HepG2 (cell line): ENCODE measurements around the gene HEXD. TPM values are rescaled to one million over a fixed set of nuclear protein-coding genes. Genes with fewer than 3 reads are reported as not detected.
A peak's percentile ranks its signal among the peaks of the same experiment; 100 is the strongest.

Experiments
- AKAP8 ChIP-seq: sonication (generic); formaldehyde crosslinking; IDR thresholded peaks from 2 replicates; pipeline ENCODE4 v1.5.1; 2020; ENCODE audit warnings: mild to moderate bottlenecking, missing genetic modification reagents
- ATF7-NPFF ChIP-seq: sonication (generic); formaldehyde crosslinking; IDR thresholded peaks from 2 replicates; pipeline ENCODE4 v1.8.1; 2023; ENCODE audit warnings: mild to moderate bottlenecking, low read depth, missing genetic modification reagents, moderate library complexity
- ELF1 ChIP-seq: sonication (generic); formaldehyde crosslinking; IDR thresholded peaks from 2 replicates; pipeline ENCODE4 v1.4.0; 2020; ENCODE audit warnings: missing genetic modification reagents
- ETV5 ChIP-seq: IDR thresholded peaks from 2 replicates; pipeline ENCODE4 v1.6.1; 2018; ENCODE audit warnings: missing biosample characterization, missing genetic modification reagents, inconsistent platforms, borderline replicate concordance
- ETV6 ChIP-seq: sonication (generic); formaldehyde crosslinking; conservative IDR thresholded peaks from 2 replicates; pipeline ENCODE4 v1.4.0; 2020; ENCODE audit warnings: missing genetic modification reagents
- EZH2 ChIP-seq: conservative IDR thresholded peaks from 2 replicates; pipeline ENCODE4 v1.6.1; 2012; ENCODE audit warnings: mild to moderate bottlenecking, low read depth, low read length, moderate library complexity
- HDAC1 ChIP-seq: sonication (generic); formaldehyde crosslinking; IDR thresholded peaks from 2 replicates; pipeline ENCODE4 v1.5.1; 2020; ENCODE audit warnings: mild to moderate bottlenecking, missing genetic modification reagents
- KLF11 ChIP-seq: IDR thresholded peaks from 2 replicates; pipeline ENCODE4 v1.6.1; 2016; ENCODE audit warnings: missing compliant biosample characterization
- KLF9 ChIP-seq: IDR thresholded peaks from 2 replicates; pipeline ENCODE4 v1.6.1; 2016; ENCODE audit warnings: low read depth
- MAF1 ChIP-seq: sonication (generic); formaldehyde crosslinking; IDR thresholded peaks from 2 replicates; pipeline ENCODE4 v1.5.0; 2020; ENCODE audit warnings: missing genetic modification reagents, borderline replicate concordance
- MTF2 ChIP-seq: sonication (generic); formaldehyde crosslinking; IDR thresholded peaks from 2 replicates; pipeline ENCODE4 v1.5.0; 2020; ENCODE audit warnings: missing genetic modification reagents, borderline replicate concordance
- NPAS2 ChIP-seq: sonication (generic); formaldehyde crosslinking; IDR thresholded peaks from 2 replicates; pipeline ENCODE4 v1.8.0; 2022; ENCODE audit warnings: mild to moderate bottlenecking, missing genetic modification reagents, borderline replicate concordance
- PHF8 ChIP-seq: sonication (generic); formaldehyde crosslinking; IDR thresholded peaks from 2 replicates; pipeline ENCODE4 v1.5.0; 2020; ENCODE audit warnings: missing genetic modification reagents
- PLRG1 ChIP-seq: fragments of 450-650 bp; conservative IDR thresholded peaks from 2 replicates; pipeline ENCODE4 v1.6.1; 2016
- SALL1 ChIP-seq: sonication (generic); formaldehyde crosslinking; IDR thresholded peaks from 2 replicates; pipeline ENCODE4 v1.8.0; 2022; ENCODE audit warnings: mild to moderate bottlenecking, missing genetic modification reagents
- SKI ChIP-seq: fragments of 450-650 bp; IDR thresholded peaks from one replicate; pipeline ENCODE4 v1.6.1; 2018; ENCODE audit warnings: mild to moderate bottlenecking; ENCODE audit not compliant: partially characterized antibody
- TCF12 ChIP-seq, 2 experiments: fragments of 450-650 bp in 1 of 2; sonication (generic) in 1 of 2; formaldehyde crosslinking in 1 of 2; IDR thresholded peaks; 2 replicates each; pipeline versions ENCODE4 v1.6.1 to v1.8.0; 2017 to 2022; ENCODE audit warnings: antibody characterized with exemption in 1 of 2, mild to moderate bottlenecking in 1 of 2, missing genetic modification reagents in 1 of 2, moderate library complexity in 1 of 2
- TCF7 ChIP-seq: sonication (generic); IDR thresholded peaks from 2 replicates; pipeline ENCODE4 v1.6.1; 2016; ENCODE audit warnings: antibody characterized with exemption, low read depth
- WIZ ChIP-seq: sonication (generic); formaldehyde crosslinking; IDR thresholded peaks from 2 replicates; pipeline ENCODE4 v1.5.1; 2020; ENCODE audit warnings: mild to moderate bottlenecking, missing genetic modification reagents
- ZMYM3 ChIP-seq: sonication (generic); formaldehyde crosslinking; IDR thresholded peaks from 2 replicates; pipeline ENCODE4 v1.5.1; 2020; ENCODE audit warnings: mild to moderate bottlenecking, missing genetic modification reagents
- ZNF205 ChIP-seq: IDR thresholded peaks from 2 replicates; pipeline ENCODE4 v1.6.1; 2018; ENCODE audit warnings: missing biosample characterization, missing genetic modification reagents
- ZNF280B ChIP-seq: sonication (generic); formaldehyde crosslinking; IDR thresholded peaks from 2 replicates; pipeline ENCODE4 v1.5.0; 2020; ENCODE audit warnings: missing genetic modification reagents, mild to moderate bottlenecking, borderline replicate concordance
- ZNF350 ChIP-seq: sonication (generic); formaldehyde crosslinking; IDR thresholded peaks from 2 replicates; pipeline ENCODE4 v1.4.0; 2020; ENCODE audit warnings: mild to moderate bottlenecking, low read depth, missing genetic modification reagents, borderline replicate concordance
- ZNF547 ChIP-seq: sonication (generic); formaldehyde crosslinking; IDR thresholded peaks from 2 replicates; pipeline ENCODE4 v1.5.1; 2020; ENCODE audit warnings: mild to moderate bottlenecking, missing genetic modification reagents
- ZNF580 ChIP-seq: IDR thresholded peaks from 2 replicates; pipeline ENCODE4 v1.6.1; 2016; ENCODE audit warnings: low read depth, borderline replicate concordance
- ZNF790 ChIP-seq: sonication (generic); formaldehyde crosslinking; IDR thresholded peaks from 2 replicates; pipeline ENCODE4 v1.8.0; 2022; ENCODE audit warnings: missing genetic modification reagents, mild to moderate bottlenecking, borderline replicate concordance
- ZNF792 ChIP-seq: IDR thresholded peaks from 2 replicates; pipeline ENCODE4 v1.6.1; 2016
- ZNF891 ChIP-seq: sonication (generic); formaldehyde crosslinking; IDR thresholded peaks from 2 replicates; pipeline ENCODE4 v1.5.0; 2020; ENCODE audit warnings: mild to moderate bottlenecking, missing genetic modification reagents
- ZSCAN22 ChIP-seq: sonication (generic); formaldehyde crosslinking; IDR thresholded peaks from 2 replicates; pipeline ENCODE4 v1.4.0; 2020; ENCODE audit warnings: mild to moderate bottlenecking, missing genetic modification reagents
- polyA plus RNA-seq, 8 experiments: library from polyadenylated mRNA; depleted of rRNA in 3 of 8; stranded (reverse) in 7 of 8; unstranded in 1 of 8; fragments of >200 nt; fragmentation: Illumina TruSeq in 4 of 8; extraction: Trizol in 4 of 8; gene quantifications; 2 replicates each; pipeline versions ENCODE4 v1.2.1 to v1.2.3, GENCODE V29; 2011 to 2016; ENCODE audit warnings: low read depth in 4 of 8, missing spikeins in 1 of 8, mixed read lengths in 1 of 8; ENCODE audit not compliant: insufficient read depth in 1 of 8
- total RNA-seq, 5 experiments: library from RNA; depleted of rRNA; stranded (reverse); fragments of >200 nt; fragmentation: Illumina TruSeq; extraction: Trizol; gene quantifications; 2 replicates each; pipeline ENCODE4 v1.2.3, GENCODE V29; 2016; ENCODE audit warnings: low read depth in 1 of 5

Gene HEXD
- total and polyA plus RNA-seq, 2 of the 13 experiments (the other 11 are each of a cell fraction or from before 2014, with no cell fraction given) = 22.3 to 41.8 TPM

DNA sequence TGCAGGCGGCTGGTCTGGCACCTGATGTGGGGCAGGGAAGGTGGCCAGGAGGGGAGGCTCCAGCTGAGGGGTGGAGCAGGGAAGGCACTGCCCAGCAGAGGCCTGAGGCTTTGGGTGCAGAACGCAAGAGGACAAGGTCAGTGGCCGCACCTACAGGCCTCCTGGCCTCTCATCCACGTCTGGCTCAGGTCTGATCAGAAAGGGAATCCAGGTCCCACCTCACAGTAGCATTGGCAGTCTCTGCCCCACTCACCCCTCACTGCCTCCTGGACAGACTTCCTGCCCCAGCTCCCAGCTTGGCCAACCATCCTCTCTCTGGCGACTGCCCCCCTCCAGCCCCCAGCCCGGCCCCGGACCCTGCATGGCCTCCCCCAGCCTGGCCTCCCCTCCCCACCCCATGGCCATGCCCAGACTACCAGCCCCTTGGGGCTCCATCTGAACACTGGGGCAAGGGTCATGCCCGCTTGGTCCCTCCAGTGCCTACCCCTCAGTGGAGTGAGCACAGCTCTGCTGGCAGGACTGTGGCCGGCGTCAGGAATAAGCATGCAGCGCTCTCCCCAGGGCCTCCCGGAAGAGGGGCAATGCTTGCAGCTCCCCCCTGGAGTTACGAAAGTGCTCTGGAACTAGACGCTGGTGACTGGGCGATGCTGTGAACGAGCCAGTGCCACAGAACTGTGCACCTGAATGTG is 42.0 kb upstream of the HEXD start (continued):
- TF ChIP-seq ZMYM3 (CRISPR knock-in tag) (no peak), PLRG1 (no peak), ZSCAN22 (CRISPR knock-in tag) (no peak), TCF7 (no peak), ATF7-NPFF (CRISPR knock-in tag) (no peak), ELF1 (peak; percentile 88), NPAS2 (no peak), ZNF547 (CRISPR knock-in tag) (no peak), WIZ (CRISPR knock-in tag) (no peak), PHF8 (CRISPR knock-in tag) (0 out of 2 replicates have a peak, but pooled peaks have one; percentile 8), ZNF790 (CRISPR knock-in tag) (no peak), ZNF891 (CRISPR knock-in tag) (no peak), ZNF280B (CRISPR knock-in tag) (no peak), ETV6 (CRISPR knock-in tag) (0 out of 2 replicates have a peak, but pooled peaks have one; percentile 76), SKI (no peak), HDAC1 (CRISPR knock-in tag) (peak; percentile 57; the same call in 1 of the 2 replicates), ZNF350 (0 out of 2 replicates have a peak, but pooled peaks have one; percentile 4), KLF11 (CRISPR knock-in tag) (0 out of 2 replicates have a peak, but pooled peaks have one; percentile 43), MTF2 (no peak), ZNF580 (CRISPR knock-in tag) (no peak; the same call in 1 of the 2 replicates), ETV5 (CRISPR knock-in tag) (peak; percentile 83), ZNF205 (CRISPR knock-in tag) (no peak), TCF12 (IDR thresholded peaks at IDR 0.05) (no peak), TCF12 (CRISPR knock-in tag; IDR thresholded peaks at IDR 0.05) (no peak), MAF1 (no peak), EZH2 (no peak), SALL1 (CRISPR knock-in tag) (peak; percentile 70), ZNF792 (no peak), AKAP8 (no peak), KLF9 (CRISPR knock-in tag) (no peak)
